ENCODE measurements around the gene XRN2.

- TF ChIP-seq, protein P1, sequence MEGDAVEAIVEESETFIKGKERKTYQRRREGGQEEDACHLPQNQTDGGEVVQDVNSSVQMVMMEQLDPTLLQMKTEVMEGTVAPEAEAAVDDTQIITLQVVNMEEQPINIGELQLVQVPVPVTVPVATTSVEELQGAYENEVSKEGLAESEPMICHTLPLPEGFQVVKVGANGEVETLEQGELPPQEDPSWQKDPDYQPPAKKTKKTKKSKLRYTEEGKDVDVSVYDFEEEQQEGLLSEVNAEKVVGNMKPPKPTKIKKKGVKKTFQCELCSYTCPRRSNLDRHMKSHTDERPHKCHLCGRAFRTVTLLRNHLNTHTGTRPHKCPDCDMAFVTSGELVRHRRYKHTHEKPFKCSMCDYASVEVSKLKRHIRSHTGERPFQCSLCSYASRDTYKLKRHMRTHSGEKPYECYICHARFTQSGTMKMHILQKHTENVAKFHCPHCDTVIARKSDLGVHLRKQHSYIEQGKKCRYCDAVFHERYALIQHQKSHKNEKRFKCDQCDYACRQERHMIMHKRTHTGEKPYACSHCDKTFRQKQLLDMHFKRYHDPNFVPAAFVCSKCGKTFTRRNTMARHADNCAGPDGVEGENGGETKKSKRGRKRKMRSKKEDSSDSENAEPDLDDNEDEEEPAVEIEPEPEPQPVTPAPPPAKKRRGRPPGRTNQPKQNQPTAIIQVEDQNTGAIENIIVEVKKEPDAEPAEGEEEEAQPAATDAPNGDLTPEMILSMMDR (IDR thresholded peaks at IDR 0.05), result no peak
- no peak for TF ChIP-seq POLR2A (IDR thresholded peaks at IDR 0.05)
Observed at GRCh38 chr20:21344961-21345360, 41.8 kb downstream of the XRN2 start.

Measured in breast epithelium (tissue), 3 donors.